ENCODE data around the gene HOXB3.
"Not testable (repeated sequence)": the region's sequence is repeated elsewhere in the genome, so short reads cannot be mapped to it uniquely, and the experiment has no call there.

HOXB3 gene

DNA sequence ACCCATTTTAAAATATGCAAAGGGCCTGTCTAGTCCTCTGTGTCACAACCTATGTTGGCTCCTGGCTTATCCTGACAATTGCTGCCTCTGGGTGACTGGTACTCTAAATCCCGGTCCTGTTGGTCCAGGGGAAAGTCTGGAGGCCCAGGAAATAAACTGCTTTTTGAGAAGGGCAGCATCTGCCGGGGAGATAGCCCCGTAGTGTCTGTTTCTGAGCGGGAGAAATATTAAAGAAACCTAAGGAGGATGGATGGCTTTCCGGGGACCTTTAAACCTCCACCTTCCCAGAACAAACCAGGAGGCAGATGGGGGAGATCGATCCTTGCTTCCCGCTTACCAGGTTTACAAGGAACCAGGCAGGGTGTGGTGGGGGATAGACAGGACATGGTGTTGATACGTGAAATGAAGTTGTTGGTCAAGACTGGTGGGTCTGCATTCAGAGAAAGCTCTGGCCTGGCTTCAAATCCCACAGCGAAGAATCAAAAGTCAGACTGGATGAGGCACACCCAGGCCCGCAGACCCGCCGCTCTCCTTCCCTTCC is 48.9 kb downstream of the HOXB3 start:
- TF ChIP-seq, protein P1, sequence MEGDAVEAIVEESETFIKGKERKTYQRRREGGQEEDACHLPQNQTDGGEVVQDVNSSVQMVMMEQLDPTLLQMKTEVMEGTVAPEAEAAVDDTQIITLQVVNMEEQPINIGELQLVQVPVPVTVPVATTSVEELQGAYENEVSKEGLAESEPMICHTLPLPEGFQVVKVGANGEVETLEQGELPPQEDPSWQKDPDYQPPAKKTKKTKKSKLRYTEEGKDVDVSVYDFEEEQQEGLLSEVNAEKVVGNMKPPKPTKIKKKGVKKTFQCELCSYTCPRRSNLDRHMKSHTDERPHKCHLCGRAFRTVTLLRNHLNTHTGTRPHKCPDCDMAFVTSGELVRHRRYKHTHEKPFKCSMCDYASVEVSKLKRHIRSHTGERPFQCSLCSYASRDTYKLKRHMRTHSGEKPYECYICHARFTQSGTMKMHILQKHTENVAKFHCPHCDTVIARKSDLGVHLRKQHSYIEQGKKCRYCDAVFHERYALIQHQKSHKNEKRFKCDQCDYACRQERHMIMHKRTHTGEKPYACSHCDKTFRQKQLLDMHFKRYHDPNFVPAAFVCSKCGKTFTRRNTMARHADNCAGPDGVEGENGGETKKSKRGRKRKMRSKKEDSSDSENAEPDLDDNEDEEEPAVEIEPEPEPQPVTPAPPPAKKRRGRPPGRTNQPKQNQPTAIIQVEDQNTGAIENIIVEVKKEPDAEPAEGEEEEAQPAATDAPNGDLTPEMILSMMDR (IDR thresholded peaks at IDR 0.05; ENCODE audit: control extremely low read depth, extremely low read depth, low read depth, missing control alignments), result no peak
- ChIA-PET POLR2A (no interaction called here), CTCF (interaction anchor here (0.8 to 1.7 kb wide), 2 partner anchors 60 to 461 kb away, joined by 3 read pairs; no protein-coding TSS in a partner anchor)
- no peak for DNase-seq (ENCODE audit: extremely low spot score)

- DNase-seq (ENCODE audit: extremely low spot score), result no peak
- TF ChIP-seq, protein P1 (IDR thresholded peaks at IDR 0.05; ENCODE audit: control extremely low read depth, extremely low read depth, low read depth, missing control alignments), result no peak
- ChIA-PET POLR2A (no interaction called here), CTCF (interaction anchor here (0.7 to 2.8 kb wide), 7 partner anchors 9 to 460 kb away, joined by 3 to 9 read pairs (median 3); no protein-coding TSS in a partner anchor)
Measured at GRCh38 chr17:48540213-48540612, 49.8 kb downstream of the HOXB3 start.

DNA sequence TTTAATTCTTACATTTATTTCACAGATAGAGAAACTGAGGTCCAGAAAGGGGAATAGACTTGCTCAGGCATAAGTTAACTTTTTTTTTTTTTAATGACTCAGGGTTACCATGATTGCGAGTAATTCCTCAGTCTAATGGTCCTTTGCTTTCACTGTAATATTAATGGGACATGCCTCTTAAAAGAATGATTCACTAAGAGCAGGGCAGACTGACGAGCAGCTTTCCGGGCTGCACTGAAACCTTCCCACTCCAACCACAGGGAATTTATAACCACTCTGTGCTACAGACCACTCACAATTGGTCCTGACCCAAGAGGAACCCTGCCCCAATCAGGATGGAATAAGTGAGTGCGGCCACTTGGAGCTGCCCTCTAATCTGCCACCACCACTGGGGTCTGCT is 50.9 kb downstream of the HOXB3 start:
- ChIA-PET CTCF (interaction anchor here (1.3 to 2.8 kb wide), 3 partner anchors 10 to 459 kb away, joined by 3 to 9 read pairs (median 5); no protein-coding TSS in a partner anchor), POLR2A (no interaction called here)
- DNase-seq (ENCODE audit: extremely low spot score), result no peak
- TF ChIP-seq, protein P1 (IDR thresholded peaks at IDR 0.05; ENCODE audit: control extremely low read depth, extremely low read depth, low read depth, missing control alignments), result no peak

GRCh38 chr17:48537316-48537715 is 52.7 kb downstream of the HOXB3 start:
- DNase-seq (ENCODE audit: extremely low spot score), result no peak
- ChIA-PET POLR2A (no interaction called here), CTCF (no interaction called here)
- TF ChIP-seq, protein P1 (IDR thresholded peaks at IDR 0.05; ENCODE audit: control extremely low read depth, extremely low read depth, low read depth, missing control alignments), result no peak

GRCh38 chr17:48535793-48536559 is 54.1 kb downstream of the HOXB3 start:
- CTCF ChIA-PET, result interaction anchor here (1.0 kb wide), 1 partner anchor 405 kb away, joined by 3 read pairs; no protein-coding TSS in a partner anchor
- DNase-seq (ENCODE audit: extremely low spot score); POLR2A ChIA-PET: not testable (repeated sequence)

GRCh38 chr17:48532261-48532660 is 57.8 kb downstream of the HOXB3 start:
- no peak for DNase-seq (ENCODE audit: extremely low spot score)
- ChIA-PET POLR2A (interaction anchor here (0.6 kb wide), 1 partner anchor 802 kb away, joined by 4 read pairs; no protein-coding TSS in a partner anchor), CTCF (interaction anchor here (1.4 to 2.8 kb wide), 3 partner anchors 9 to 40 kb away, joined by 7 to 8 read pairs (median 7); no protein-coding TSS in a partner anchor)
- TF ChIP-seq, protein P1 (IDR thresholded peaks at IDR 0.05; ENCODE audit: control extremely low read depth, extremely low read depth, low read depth, missing control alignments), result no peak

GRCh38 chr17:48530887-48531272 is 59.2 kb downstream of the HOXB3 start, which contains the start of gene HOXB1:
Gene HOXB1 (minus strand): TSS chr17:48531011. CDS start chr17:48530904, 107 bp downstream.
- no peak for DNase-seq (ENCODE audit: extremely low spot score)
- CTCF ChIA-PET, result interaction anchor here (1.1 kb wide), 1 partner anchor 25 kb away, joined by 3 read pairs; no protein-coding TSS in a partner anchor
- POLR2A ChIA-PET, result no interaction called here
- TF ChIP-seq, protein P1 (IDR thresholded peaks at IDR 0.05; ENCODE audit: control extremely low read depth, extremely low read depth, low read depth, missing control alignments), result no peak
